ENCODE measurements around the gene CAMTA1.

Gene CAMTA1

GRCh38 chr1:7398982-7399381 lies 613.7 kb downstream of the CAMTA1 start:
- no peak for DNase-seq (ENCODE audit: extremely low spot score)
- ChIA-PET POLR2A (no interaction called here), CTCF (no interaction called here)
- TF ChIP-seq FOXA1 (IDR thresholded peaks at IDR 0.05) (no peak), TARDBP (IDR thresholded peaks at IDR 0.05) (no peak), LEF1 (IDR thresholded peaks at IDR 0.05; ENCODE audit: borderline replicate concordance) (no peak), NFRKB (IDR thresholded peaks at IDR 0.05) (no peak), ZNF384 (IDR thresholded peaks at IDR 0.05) (no peak), CTBP1 (IDR thresholded peaks at IDR 0.05; ENCODE audit: borderline replicate concordance) (no peak)

- no peak for DNase-seq (ENCODE audit: extremely low spot score)
- CTCF ChIA-PET: no interaction called here
- POLR2A ChIA-PET: no interaction called here
Observed at GRCh38 chr1:7399514-7400125, 614.4 kb downstream of the CAMTA1 start.

GRCh38 chr1:7400566-7400965 lies 615.3 kb downstream of the CAMTA1 start:
- DNase-seq (ENCODE audit: extremely low spot score): no peak
- TF ChIP-seq FOXK2 (IDR thresholded peaks at IDR 0.05): no peak
- TF ChIP-seq SUZ12 (IDR thresholded peaks at IDR 0.05): no peak
- TF ChIP-seq SP1 (IDR thresholded peaks at IDR 0.05): no peak
- TF ChIP-seq L3MBTL2 (conservative IDR thresholded peaks at IDR 0.05): no peak
- no peak for TF ChIP-seq FOXA1 (IDR thresholded peaks at IDR 0.05)
- TF ChIP-seq ARNT (IDR thresholded peaks at IDR 0.05): no peak
- TF ChIP-seq BHLHE40 (IDR thresholded peaks at IDR 0.05; ENCODE audit: borderline replicate concordance): no peak
- no peak for TF ChIP-seq FOXM1 (IDR thresholded peaks at IDR 0.05; ENCODE audit: borderline replicate concordance)
- TF ChIP-seq LEF1 (IDR thresholded peaks at IDR 0.05; ENCODE audit: borderline replicate concordance): no peak
- no peak for TF ChIP-seq TARDBP (IDR thresholded peaks at IDR 0.05)
- no peak for TF ChIP-seq ZNF384 (IDR thresholded peaks at IDR 0.05)
- TF ChIP-seq CTBP1 (IDR thresholded peaks at IDR 0.05; ENCODE audit: borderline replicate concordance): no peak
- no peak for TF ChIP-seq ELF4 (IDR thresholded peaks at IDR 0.05)
- no peak for TF ChIP-seq PKNOX1 (IDR thresholded peaks at IDR 0.05)
- ChIA-PET CTCF (no interaction called here), POLR2A (no interaction called here)

More at GRCh38 chr1:7399514-7400125, 614.4 kb downstream of the CAMTA1 start:
- TF ChIP-seq FOXA1 (IDR thresholded peaks at IDR 0.05) (no peak), BHLHE40 (IDR thresholded peaks at IDR 0.05; ENCODE audit: borderline replicate concordance) (no peak), CTBP1 (IDR thresholded peaks at IDR 0.05; ENCODE audit: borderline replicate concordance) (no peak), ELF4 (IDR thresholded peaks at IDR 0.05) (no peak), NFRKB (IDR thresholded peaks at IDR 0.05) (no peak), ZNF384 (IDR thresholded peaks at IDR 0.05) (no peak), FOXK2 (IDR thresholded peaks at IDR 0.05) (no peak), TARDBP (IDR thresholded peaks at IDR 0.05) (no peak), ARNT (IDR thresholded peaks at IDR 0.05) (no peak), SUZ12 (IDR thresholded peaks at IDR 0.05) (no peak), LEF1 (IDR thresholded peaks at IDR 0.05; ENCODE audit: borderline replicate concordance) (no peak), FOXM1 (IDR thresholded peaks at IDR 0.05; ENCODE audit: borderline replicate concordance) (no peak), PKNOX1 (IDR thresholded peaks at IDR 0.05) (no peak), SP1 (IDR thresholded peaks at IDR 0.05) (no peak), HDGF (IDR thresholded peaks at IDR 0.05; ENCODE audit: borderline replicate concordance) (no peak), L3MBTL2 (conservative IDR thresholded peaks at IDR 0.05) (no peak)

GRCh38 chr1:7401814-7402547 lies 616.7 kb downstream of the CAMTA1 start:
- CTCF ChIA-PET: no interaction called here
- TF ChIP-seq FOXK2 (IDR thresholded peaks at IDR 0.05): no peak
- TF ChIP-seq BHLHE40 (IDR thresholded peaks at IDR 0.05; ENCODE audit: borderline replicate concordance): no peak
- no peak for TF ChIP-seq FOXM1 (IDR thresholded peaks at IDR 0.05; ENCODE audit: borderline replicate concordance)
- TF ChIP-seq PKNOX1 (IDR thresholded peaks at IDR 0.05): no peak
- no peak for TF ChIP-seq ARNT (IDR thresholded peaks at IDR 0.05)
- no peak for TF ChIP-seq ZNF384 (IDR thresholded peaks at IDR 0.05)
- TF ChIP-seq TARDBP (IDR thresholded peaks at IDR 0.05): no peak
- no peak for TF ChIP-seq HDGF (IDR thresholded peaks at IDR 0.05; ENCODE audit: borderline replicate concordance)
- TF ChIP-seq ELF4 (IDR thresholded peaks at IDR 0.05): no peak
- TF ChIP-seq NFRKB (IDR thresholded peaks at IDR 0.05): no peak
- TF ChIP-seq LEF1 (IDR thresholded peaks at IDR 0.05; ENCODE audit: borderline replicate concordance): no peak
- no peak for TF ChIP-seq SUZ12 (IDR thresholded peaks at IDR 0.05)
- no peak for TF ChIP-seq SP1 (IDR thresholded peaks at IDR 0.05)
- TF ChIP-seq L3MBTL2 (conservative IDR thresholded peaks at IDR 0.05): no peak
- TF ChIP-seq CTBP1 (IDR thresholded peaks at IDR 0.05; ENCODE audit: borderline replicate concordance): no peak
- peak; percentile 32 for DNase-seq (ENCODE audit: extremely low spot score)
- POLR2A ChIA-PET: interaction anchor here (1.1 kb wide), 1 partner anchor 101 kb away, joined by 3 read pairs; no protein-coding TSS in a partner anchor

- CTCF ChIA-PET: no interaction called here
- TF ChIP-seq CTBP1 (IDR thresholded peaks at IDR 0.05; ENCODE audit: borderline replicate concordance) (no peak), HDGF (IDR thresholded peaks at IDR 0.05; ENCODE audit: borderline replicate concordance) (no peak), ZNF384 (IDR thresholded peaks at IDR 0.05) (no peak), LEF1 (IDR thresholded peaks at IDR 0.05; ENCODE audit: borderline replicate concordance) (no peak), ARNT (IDR thresholded peaks at IDR 0.05) (no peak), ELF4 (IDR thresholded peaks at IDR 0.05) (no peak), NFRKB (IDR thresholded peaks at IDR 0.05) (no peak), PKNOX1 (IDR thresholded peaks at IDR 0.05) (no peak), FOXK2 (IDR thresholded peaks at IDR 0.05) (no peak), FOXA1 (IDR thresholded peaks at IDR 0.05) (no peak), FOXM1 (IDR thresholded peaks at IDR 0.05; ENCODE audit: borderline replicate concordance) (no peak)
- no peak for DNase-seq (ENCODE audit: extremely low spot score)
- POLR2A ChIA-PET: no interaction called here
Observed at GRCh38 chr1:7402548-7402850, 617.2 kb downstream of the CAMTA1 start.
